Measurements from ENCODE around the gene APOA4.

APOA4 gene

DNA sequence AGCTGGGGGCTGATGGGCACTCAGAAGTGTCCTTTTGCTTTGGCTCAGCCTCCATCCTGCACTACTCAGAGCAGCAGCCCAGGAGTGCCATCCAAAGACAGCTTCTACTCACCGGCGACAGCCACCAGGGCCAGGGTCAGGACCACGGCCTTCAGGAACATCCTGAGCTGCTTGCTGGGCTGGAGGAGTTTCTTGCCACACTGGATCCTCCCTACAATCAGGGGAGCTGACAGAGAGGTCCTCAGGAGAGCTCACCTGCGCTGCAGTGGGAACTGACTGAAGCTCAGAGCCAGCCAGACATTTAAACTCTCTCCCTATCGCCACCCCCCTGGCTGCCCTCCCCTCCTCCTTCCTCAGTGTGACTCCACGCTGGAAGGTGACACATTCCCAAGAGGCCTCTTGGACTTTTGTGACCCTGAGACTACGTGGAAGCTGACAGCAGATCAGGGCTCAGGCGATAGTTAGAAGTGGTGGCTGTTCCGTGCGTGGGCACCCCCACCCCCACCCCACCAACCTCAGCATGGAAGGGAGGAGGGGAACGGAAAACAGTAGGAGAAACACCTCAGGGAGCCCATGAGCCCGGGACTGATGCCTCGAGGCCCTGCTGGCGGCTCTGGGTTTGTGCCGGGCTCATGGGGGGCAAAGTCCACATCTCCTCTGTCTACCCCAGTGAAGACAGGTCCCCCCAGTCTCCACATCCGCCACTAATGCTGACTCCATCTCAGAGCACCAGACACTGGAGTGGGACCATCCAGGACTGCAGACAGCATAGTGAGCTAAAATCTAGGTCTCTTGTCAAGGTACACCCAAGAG, at the start of gene APOA4:
TSS of gene APOA4 (minus strand) at position 274 of the 813 bp plus-strand sequence. CDS start at position 161, 113 bp downstream.
- Mint-ChIP-seq H3K27me3 (no peaks in the 10 kb centered on the region), H3K4me1 (no peaks in the 10 kb centered on the region), H3K27ac (ENCODE audit: low read depth) (no peak within 1 kb of the TSS), H3K9me3 (no peaks in the 10 kb centered on the region), H3K36me3 (ENCODE audit: insufficient read depth) (no peaks in the 10 kb centered on the region), H3K4me3 (no peak within 1 kb of the TSS)
- DNase-seq (ENCODE audit: low spot score in 2 of 2) (no peak), ATAC-seq (replicated peaks; ENCODE audit: extremely low read depth, poor library complexity, severe bottlenecking) (no peak)

DNA sequence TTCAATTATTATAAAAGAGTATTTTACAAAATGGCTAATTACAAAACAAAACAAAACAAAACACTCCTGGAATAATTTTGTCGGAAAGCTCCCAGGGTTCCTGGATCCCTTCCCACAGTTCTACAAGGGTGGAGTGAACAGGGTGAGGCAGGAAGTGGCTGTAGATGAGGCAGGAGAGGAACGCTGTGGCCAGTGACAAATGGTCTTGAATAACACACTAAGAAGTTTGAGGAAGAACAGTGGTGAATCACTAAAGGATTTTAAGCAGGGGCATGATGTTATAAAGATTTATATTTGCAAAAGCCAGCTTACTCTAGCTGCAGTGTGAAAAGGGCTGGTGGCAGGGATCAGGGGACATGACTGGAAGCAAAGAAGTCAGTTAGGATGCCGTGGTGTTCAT, 48.1 kb upstream of the APOA4 start:
- no peak for DNase-seq (ENCODE audit: low spot score in 2 of 2)
- Mint-ChIP-seq H3K4me1 (peaks cover 13% of the 10 kb centered on the region), H3K36me3 (ENCODE audit: insufficient read depth) (peaks cover 69% of the 10 kb centered on the region), H3K4me3 (no peak overlapping the region), H3K9me3 (no peaks in the 10 kb centered on the region), H3K27me3 (no peaks in the 10 kb centered on the region), H3K27ac (ENCODE audit: low read depth) (peak overlapping the region; percentile 80)
- ATAC-seq (replicated peaks; ENCODE audit: extremely low read depth, poor library complexity, severe bottlenecking) = no peak

DNA sequence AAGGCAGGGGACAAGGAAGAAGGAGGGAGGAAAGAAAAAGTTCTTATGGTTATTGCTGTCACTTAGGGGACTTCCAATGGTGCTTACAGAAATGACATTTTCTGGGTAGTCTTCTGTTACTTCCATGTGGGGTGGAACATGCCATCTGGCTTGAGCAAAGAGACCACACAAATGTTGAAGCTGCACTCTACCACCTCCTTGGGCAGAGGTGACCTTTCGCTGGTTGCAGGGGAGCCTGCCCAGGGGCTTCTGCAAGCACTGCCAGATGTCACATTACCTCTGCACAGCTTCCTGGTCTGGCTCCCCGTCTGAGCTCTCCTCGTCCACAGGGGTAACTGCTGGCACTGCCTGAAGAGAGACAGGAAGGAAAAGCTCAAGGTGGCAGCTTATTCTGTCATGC, 47.0 kb upstream of the APOA4 start:
- Mint-ChIP-seq H3K4me1 (peaks cover 13% of the 10 kb centered on the region), H3K27ac (ENCODE audit: low read depth) (peak overlapping the region; percentile 80), H3K9me3 (no peaks in the 10 kb centered on the region), H3K4me3 (no peak overlapping the region), H3K36me3 (ENCODE audit: insufficient read depth) (peaks cover 69% of the 10 kb centered on the region), H3K27me3 (no peaks in the 10 kb centered on the region)
- DNase-seq (ENCODE audit: low spot score in 2 of 2) = no peak
- ATAC-seq (replicated peaks; ENCODE audit: extremely low read depth, poor library complexity, severe bottlenecking) = no peak

DNA sequence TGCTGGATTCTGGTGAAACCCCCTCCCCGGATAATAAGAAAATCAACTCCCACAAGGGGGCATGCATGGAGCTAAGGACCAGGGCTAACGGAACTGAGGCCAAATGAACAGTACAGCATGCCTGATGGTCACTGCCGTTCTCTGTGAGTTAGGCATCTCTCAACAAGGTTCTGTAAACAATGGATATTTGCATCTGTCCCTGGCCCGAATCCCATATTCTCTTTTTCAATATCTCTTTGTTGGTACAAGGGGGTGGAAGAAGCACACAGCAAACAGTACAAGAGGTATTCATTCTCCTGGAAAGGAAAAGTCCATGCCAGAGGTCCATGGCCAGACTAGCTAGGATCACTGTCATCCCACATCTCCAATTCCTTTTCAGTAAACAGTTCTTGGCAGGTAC, 46.5 kb upstream of the APOA4 start:
- Mint-ChIP-seq H3K36me3 (ENCODE audit: insufficient read depth) (peaks cover 66% of the 10 kb centered on the region), H3K4me1 (peaks cover 13% of the 10 kb centered on the region), H3K27me3 (no peaks in the 10 kb centered on the region), H3K4me3 (no peak overlapping the region), H3K9me3 (no peaks in the 10 kb centered on the region), H3K27ac (ENCODE audit: low read depth) (no peak overlapping the region)
- DNase-seq (ENCODE audit: low spot score in 2 of 2) (no peak), ATAC-seq (replicated peaks; ENCODE audit: extremely low read depth, poor library complexity, severe bottlenecking) (no peak)

DNA sequence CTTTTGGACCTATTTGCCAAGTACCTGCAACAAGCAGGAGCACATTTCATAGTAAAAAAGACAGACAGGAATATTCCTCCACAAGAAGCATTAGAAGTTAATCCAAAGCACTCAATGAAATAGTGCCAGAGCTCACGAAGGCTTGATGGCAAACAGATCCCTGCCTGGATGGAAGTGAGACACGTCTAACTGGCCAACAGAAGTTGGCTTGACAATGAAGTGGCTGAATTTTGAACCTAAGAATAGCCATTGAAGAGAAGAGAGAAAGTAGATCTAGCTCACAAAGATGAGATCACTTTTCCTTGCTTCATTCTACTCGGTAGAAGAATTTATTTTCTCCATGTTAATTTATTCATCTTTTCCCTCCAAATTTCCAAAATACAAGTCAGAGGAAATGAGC, 45.0 kb upstream of the APOA4 start:
- Mint-ChIP-seq H3K9me3 (no peaks in the 10 kb centered on the region), H3K4me3 (no peak overlapping the region), H3K36me3 (ENCODE audit: insufficient read depth) (peaks cover 61% of the 10 kb centered on the region), H3K4me1 (peaks cover 13% of the 10 kb centered on the region), H3K27ac (ENCODE audit: low read depth) (no peak overlapping the region), H3K27me3 (no peaks in the 10 kb centered on the region)
- DNase-seq (ENCODE audit: low spot score in 2 of 2) = no peak
- no peak for ATAC-seq (replicated peaks; ENCODE audit: extremely low read depth, poor library complexity, severe bottlenecking)

DNA sequence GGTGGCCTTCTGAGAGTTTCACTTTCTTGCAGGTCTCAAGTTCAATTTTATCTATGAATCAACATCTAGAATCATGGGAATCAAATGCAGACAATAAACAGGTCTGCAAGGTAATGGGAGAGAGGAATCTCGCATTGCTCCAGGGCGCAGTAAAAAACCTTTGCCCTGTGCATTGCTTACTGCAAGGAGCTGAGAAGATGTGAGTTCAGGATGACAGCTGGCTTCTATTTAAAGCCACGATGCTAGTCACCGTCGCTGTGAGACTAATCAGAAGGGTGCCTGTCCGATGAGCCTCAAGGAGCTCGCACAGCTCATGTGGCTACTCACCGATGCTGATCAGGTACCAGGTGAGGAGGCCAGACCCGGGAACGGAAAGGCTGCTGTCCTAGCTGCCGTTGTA, 44.5 kb upstream of the APOA4 start:
- Mint-ChIP-seq H3K27me3 (no peaks in the 10 kb centered on the region), H3K4me1 (peaks cover 13% of the 10 kb centered on the region), H3K27ac (ENCODE audit: low read depth) (no peak overlapping the region), H3K9me3 (no peaks in the 10 kb centered on the region), H3K4me3 (no peak overlapping the region), H3K36me3 (ENCODE audit: insufficient read depth) (peaks cover 56% of the 10 kb centered on the region)
- DNase-seq (ENCODE audit: low spot score in 2 of 2) (no peak), ATAC-seq (replicated peaks; ENCODE audit: extremely low read depth, poor library complexity, severe bottlenecking) (no peak)

DNA sequence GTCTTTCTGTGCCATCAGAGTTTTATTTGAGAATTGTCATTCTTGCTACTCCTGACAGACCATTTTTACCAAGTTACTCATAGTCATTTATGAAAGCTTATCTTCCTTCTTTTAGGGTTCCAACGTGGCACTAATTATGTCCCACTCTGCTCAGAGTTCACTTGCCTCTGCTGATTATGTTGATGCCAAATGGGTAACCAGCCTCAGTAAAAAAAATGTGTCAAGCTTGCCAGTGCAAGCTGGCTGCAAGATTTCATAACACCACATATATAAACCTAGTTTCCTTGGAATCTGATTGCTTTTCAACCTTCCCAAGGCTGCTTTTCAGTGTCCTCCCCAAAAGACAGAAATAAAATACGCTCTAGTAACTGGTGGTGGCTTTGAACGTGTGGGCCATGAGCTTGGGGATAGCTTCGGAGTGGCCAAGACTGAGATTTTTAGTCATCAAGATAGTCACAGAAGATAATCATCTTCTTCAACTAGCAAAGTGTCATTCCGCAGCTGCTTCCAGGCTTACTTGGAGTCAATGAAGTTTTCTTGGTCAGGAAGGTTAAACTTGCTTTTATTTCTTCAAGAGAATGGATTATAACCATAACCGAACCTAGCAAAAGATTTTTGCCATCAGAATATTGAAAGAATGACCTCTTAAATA, 43.8 kb upstream of the APOA4 start:
- H3K4me3 Mint-ChIP-seq = no peak overlapping the region
- peaks cover 52% of the 10 kb centered on the region for H3K36me3 Mint-ChIP-seq (ENCODE audit: insufficient read depth)
- H3K27ac Mint-ChIP-seq (ENCODE audit: low read depth) = no peak overlapping the region
- peaks cover 13% of the 10 kb centered on the region for H3K4me1 Mint-ChIP-seq
- DNase-seq (ENCODE audit: low spot score in 2 of 2) = no peak
- no peaks in the 10 kb centered on the region for H3K27me3 Mint-ChIP-seq
- H3K9me3 Mint-ChIP-seq = no peaks in the 10 kb centered on the region
- no peak for ATAC-seq (replicated peaks; ENCODE audit: extremely low read depth, poor library complexity, severe bottlenecking)

DNA sequence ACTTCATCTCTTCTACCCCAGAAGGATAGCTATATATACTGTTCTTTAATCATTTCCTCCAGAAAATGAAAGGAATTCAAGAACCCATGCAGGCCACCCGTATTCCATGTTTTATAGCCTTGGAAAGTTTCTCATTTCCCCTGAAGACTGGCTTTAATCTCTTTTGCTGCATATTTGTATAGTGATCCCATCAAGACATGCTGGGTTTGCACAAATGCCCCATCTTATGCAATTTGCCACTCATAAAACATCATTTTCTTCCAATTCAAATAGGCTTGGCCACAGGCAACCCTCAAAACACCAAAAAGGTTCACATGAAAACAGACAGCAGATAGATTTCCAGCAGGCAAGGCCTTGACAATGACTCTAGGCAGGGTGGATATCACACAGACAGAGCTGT, 42.6 kb upstream of the APOA4 start:
- H3K27me3 Mint-ChIP-seq = no peaks in the 10 kb centered on the region
- H3K4me1 Mint-ChIP-seq = peaks cover 4% of the 10 kb centered on the region
- no peak overlapping the region for H3K4me3 Mint-ChIP-seq
- H3K9me3 Mint-ChIP-seq = no peaks in the 10 kb centered on the region
- H3K27ac Mint-ChIP-seq (ENCODE audit: low read depth) = no peak overlapping the region
- ATAC-seq (replicated peaks; ENCODE audit: extremely low read depth, poor library complexity, severe bottlenecking) (no peak), DNase-seq (ENCODE audit: low spot score in 2 of 2) (no peak)
- H3K36me3 Mint-ChIP-seq (ENCODE audit: insufficient read depth) = peaks cover 51% of the 10 kb centered on the region

DNA sequence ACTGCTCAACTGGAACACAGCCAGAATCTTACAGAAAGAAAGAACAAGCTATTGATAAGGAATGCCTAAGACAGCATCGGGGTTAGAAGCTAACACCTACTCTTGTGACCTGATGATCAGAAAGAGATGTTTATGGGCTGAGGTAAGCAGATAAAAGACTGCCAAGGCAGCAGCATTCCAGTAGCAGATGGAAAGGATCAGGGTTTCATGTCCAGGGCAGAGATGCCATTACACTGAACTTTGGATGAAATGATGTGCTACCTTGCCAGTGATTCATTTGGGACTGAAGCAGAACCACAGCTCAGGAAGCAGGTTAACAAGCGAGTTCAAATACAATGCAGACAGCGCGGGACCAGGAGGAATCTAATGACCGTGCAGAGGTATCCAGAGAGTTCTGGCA, 41.4 kb upstream of the APOA4 start:
- Mint-ChIP-seq H3K27me3 (no peaks in the 10 kb centered on the region), H3K36me3 (ENCODE audit: insufficient read depth) (peaks cover 47% of the 10 kb centered on the region), H3K27ac (ENCODE audit: low read depth) (peak overlapping the region; percentile 63), H3K4me3 (no peak overlapping the region), H3K4me1 (no peaks in the 10 kb centered on the region), H3K9me3 (no peaks in the 10 kb centered on the region)
- no peak for ATAC-seq (replicated peaks; ENCODE audit: extremely low read depth, poor library complexity, severe bottlenecking)
- no peak for DNase-seq (ENCODE audit: low spot score in 2 of 2)

DNA sequence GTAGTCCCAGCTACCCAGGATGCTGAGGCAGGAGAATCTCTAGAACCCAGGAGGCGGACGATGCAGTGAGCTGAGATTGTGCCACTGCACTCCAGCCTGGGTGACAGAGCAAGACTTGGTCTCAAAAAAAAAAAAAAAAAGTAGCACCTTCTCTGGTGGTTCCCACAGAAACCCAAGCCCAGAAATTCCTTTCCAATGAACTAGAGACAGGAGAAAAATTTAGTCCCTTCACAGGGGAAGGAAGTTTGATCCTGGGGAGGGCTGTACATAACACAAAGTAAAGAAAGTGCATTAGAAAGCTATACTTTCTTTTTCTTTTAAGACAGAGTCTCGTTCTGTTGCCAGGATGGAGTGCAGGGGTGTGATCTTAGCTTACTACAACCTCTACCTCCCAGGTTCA, 39.8 kb upstream of the APOA4 start:
- H3K27me3 Mint-ChIP-seq = no peaks in the 10 kb centered on the region
- H3K4me3 Mint-ChIP-seq = no peak overlapping the region
- H3K27ac Mint-ChIP-seq (ENCODE audit: low read depth) = no peak overlapping the region
- DNase-seq (ENCODE audit: low spot score in 2 of 2) (no peak), ATAC-seq (replicated peaks; ENCODE audit: extremely low read depth, poor library complexity, severe bottlenecking) (no peak)
- H3K9me3 Mint-ChIP-seq = no peaks in the 10 kb centered on the region
- no peaks in the 10 kb centered on the region for H3K4me1 Mint-ChIP-seq
- peaks cover 40% of the 10 kb centered on the region for H3K36me3 Mint-ChIP-seq (ENCODE audit: insufficient read depth)

DNA sequence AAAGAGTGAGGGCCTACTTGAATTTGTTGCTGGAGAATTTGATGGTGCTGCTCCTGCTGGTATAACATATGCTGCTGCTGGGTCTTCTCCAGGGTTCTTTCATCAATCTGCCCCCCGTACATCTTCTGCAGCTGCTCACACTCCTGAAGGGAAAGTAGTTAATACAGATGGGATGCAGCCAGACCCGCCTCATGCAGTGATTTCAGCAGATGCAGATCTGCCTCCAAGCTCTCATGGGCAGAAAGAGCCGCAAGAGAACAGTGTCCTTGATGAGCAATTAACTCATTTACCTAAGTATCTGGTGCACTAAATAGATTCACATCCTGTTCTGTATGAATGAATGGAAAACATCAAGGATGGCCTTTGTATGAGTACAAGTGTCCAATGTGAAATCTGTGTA, 39.1 kb upstream of the APOA4 start:
- H3K27me3 Mint-ChIP-seq = no peaks in the 10 kb centered on the region
- no peak for DNase-seq (ENCODE audit: low spot score in 2 of 2)
- H3K4me1 Mint-ChIP-seq = peaks cover under 1% of the 10 kb centered on the region
- peaks cover 37% of the 10 kb centered on the region for H3K36me3 Mint-ChIP-seq (ENCODE audit: insufficient read depth)
- ATAC-seq (replicated peaks; ENCODE audit: extremely low read depth, poor library complexity, severe bottlenecking) = no peak
- no peak overlapping the region for H3K4me3 Mint-ChIP-seq
- H3K27ac Mint-ChIP-seq (ENCODE audit: low read depth) = peak overlapping the region; percentile 33
- H3K9me3 Mint-ChIP-seq = no peaks in the 10 kb centered on the region

DNA sequence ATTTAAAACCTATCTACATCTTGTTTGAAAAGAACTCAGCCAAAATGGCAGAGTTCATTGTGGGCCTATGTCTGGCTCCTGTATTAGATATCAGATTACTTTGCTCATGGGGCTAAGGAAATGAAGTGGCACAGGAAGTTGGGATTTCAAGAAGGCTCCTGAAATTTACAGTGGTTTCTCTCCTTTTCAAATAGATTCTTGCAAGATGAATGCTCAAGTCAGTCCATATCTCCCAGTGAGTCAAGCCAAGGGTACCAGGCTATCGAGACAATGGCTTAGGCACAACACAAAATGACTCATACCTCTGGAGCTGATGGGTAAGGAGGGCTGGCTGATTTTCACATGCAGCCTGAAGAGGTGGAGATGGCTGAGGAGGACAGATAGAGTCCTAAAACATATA, 38.4 kb upstream of the APOA4 start:
- ATAC-seq (replicated peaks; ENCODE audit: extremely low read depth, poor library complexity, severe bottlenecking) (no peak), DNase-seq (ENCODE audit: low spot score in 2 of 2) (no peak)
- H3K27ac Mint-ChIP-seq (ENCODE audit: low read depth) = peak overlapping the region; percentile 33
- no peak overlapping the region for H3K4me3 Mint-ChIP-seq
- no peaks in the 10 kb centered on the region for H3K27me3 Mint-ChIP-seq
- H3K36me3 Mint-ChIP-seq (ENCODE audit: insufficient read depth) = peaks cover 39% of the 10 kb centered on the region
- no peaks in the 10 kb centered on the region for H3K9me3 Mint-ChIP-seq
- H3K4me1 Mint-ChIP-seq = peaks cover 7% of the 10 kb centered on the region

DNA sequence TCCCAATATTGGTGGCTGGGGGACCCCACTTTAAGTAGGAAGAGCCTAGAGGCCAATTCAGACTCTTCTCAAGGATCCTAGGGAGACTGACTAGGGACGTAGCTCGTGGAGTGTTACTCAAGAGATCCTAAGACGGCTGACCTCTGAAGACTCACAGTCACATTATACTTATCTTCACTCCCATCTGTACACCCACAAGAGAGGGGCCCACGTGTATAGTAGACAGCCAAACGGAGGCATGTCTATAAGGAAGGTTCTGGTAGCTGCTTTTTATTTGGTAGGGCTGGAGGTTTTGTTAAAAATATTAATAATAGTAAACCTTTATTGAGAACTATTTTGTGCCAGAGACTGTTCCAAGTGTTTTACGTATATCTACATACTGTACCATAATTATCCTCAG, 37.2 kb upstream of the APOA4 start:
- Mint-ChIP-seq H3K9me3 (no peaks in the 10 kb centered on the region), H3K27ac (ENCODE audit: low read depth) (peak overlapping the region; percentile 47), H3K4me1 (peaks cover 19% of the 10 kb centered on the region), H3K4me3 (no peak overlapping the region), H3K36me3 (ENCODE audit: insufficient read depth) (peaks cover 35% of the 10 kb centered on the region), H3K27me3 (no peaks in the 10 kb centered on the region)
- ATAC-seq (replicated peaks; ENCODE audit: extremely low read depth, poor library complexity, severe bottlenecking) = no peak
- DNase-seq (ENCODE audit: low spot score in 2 of 2) = no peak

All from central memory CD8-positive, alpha-beta T cell (primary cell).